Fibroblast of mammary gland (primary cell): Measurements from ENCODE around the gene UST.
A peak's percentile ranks its signal among the peaks of the same experiment; 100 is the strongest.
"Not testable (repeated sequence)": the region's sequence is repeated elsewhere in the genome, so short reads cannot be mapped to it uniquely, and the experiment has no call there.

Experiments
- DNase-seq: peaks from one replicate; pipeline ENCODE4 v3.0.0-alpha.2; 2010; ENCODE audit warnings: low read depth
- H3K4me3 ChIP-seq: 2 replicates; pipeline ENCODE4 v1.5.1; 2011; ENCODE audit warnings: low read depth, mild to moderate bottlenecking, low read length, moderate library complexity; ENCODE audit not compliant: control insufficient read depth
- CTCF ChIP-seq: conservative IDR thresholded peaks from 2 replicates; pipeline ENCODE4 v1.5.1; 2011; ENCODE audit warnings: low read depth, low read length, inconsistent platforms; ENCODE audit not compliant: control insufficient read depth, insufficient read depth

UST gene

GRCh38 chr6:148757944-148758480, 11.2 kb downstream of the UST start:
- H3K4me3 ChIP-seq: no peak overlapping the region
- no peak for TF ChIP-seq CTCF
- no peak for DNase-seq

- DNase-seq: peak; percentile 45
- H3K4me3 ChIP-seq: no peak overlapping the region
- TF ChIP-seq CTCF: no peak
These were observed 11.7 kb downstream of the UST start for GRCh38 chr6:148758492-148758891.

- no peak overlapping the region for H3K4me3 ChIP-seq
These were observed 13.4 kb downstream of the UST start for GRCh38 chr6:148760258-148760534.

GRCh38 chr6:148760568-148761526, 14.0 kb downstream of the UST start:
- peak overlapping the region; percentile 28 for H3K4me3 ChIP-seq
- no peak for TF ChIP-seq CTCF
- peak; percentile 98 for DNase-seq

More at GRCh38 chr6:148760258-148760534, 13.4 kb downstream of the UST start:
- no peak for DNase-seq
- no peak for TF ChIP-seq CTCF

- peak; percentile 18 for DNase-seq
- H3K4me3 ChIP-seq: no peak overlapping the region
- no peak for TF ChIP-seq CTCF
These were observed 14.7 kb downstream of the UST start for GRCh38 chr6:148761527-148762011.

- no peak for DNase-seq
- no peak for TF ChIP-seq CTCF
- H3K4me3 ChIP-seq: no peak overlapping the region
These were observed 15.4 kb downstream of the UST start for GRCh38 chr6:148762231-148762630.

GRCh38 chr6:148764259-148765020, 17.6 kb downstream of the UST start:
- H3K4me3 ChIP-seq, DNase-seq: not testable (repeated sequence)
